Upper lobe of right lung (tissue), 1 donor: ENCODE measurements around the gene FMNL1. TPM values are rescaled to one million over a fixed set of nuclear protein-coding genes. Genes with fewer than 3 reads are reported as not detected.
A peak's percentile ranks its signal among the peaks of the same experiment; 100 is the strongest.

Experiments used
- ATAC-seq: fragments of 200-7000 bp; cut with Tn5 transposase; one replicate; pipeline ENCODE4 v1.9.1; 2020; ENCODE audit warnings: mild to moderate bottlenecking, moderate library complexity
- DNase-seq: peaks from one replicate; pipeline ENCODE4 v3.0.0-alpha.2; 2020
- H3K27ac ChIP-seq: fragments of 200-600 bp; one replicate; pipeline ENCODE4 v1.8.0; 2022
- H3K27me3 ChIP-seq: fragments of 200-600 bp; one replicate; pipeline ENCODE4 v1.8.0; 2022; ENCODE audit warnings: mild to moderate bottlenecking
- H3K36me3 ChIP-seq: fragments of 200-600 bp; one replicate; pipeline ENCODE4 v1.8.0; 2022
- H3K4me1 ChIP-seq: fragments of 200-600 bp; one replicate; pipeline ENCODE4 v1.8.0; 2022
- H3K4me3 ChIP-seq: fragments of 200-600 bp; one replicate; pipeline ENCODE4 v1.8.0; 2022; ENCODE audit warnings: mild to moderate bottlenecking
- H3K9me3 ChIP-seq: fragments of 200-600 bp; one replicate; pipeline ENCODE4 v1.8.0; 2022
- intact Hi-C: fragments of 100-400 bp; cut with DNase I; formaldehyde crosslinking; loops from one replicate; pipeline ENCODE4 v1.11.0; 2022
- total RNA-seq: library from RNA; stranded (reverse); fragmentation: NEBNext Ultra II Directional; extraction: Animal tissue kit (Norgen Biotek cat#: 25700); gene quantifications from one replicate; pipeline ENCODE4 v1.2.1, GENCODE V29; 2021
- TF ChIP-seq, protein P1 (sequence below): fragments of 200-600 bp; IDR thresholded peaks from one replicate; pipeline ENCODE4 v1.8.0; 2022; ENCODE audit warnings: antibody characterized with exemption
- donor health status: DM: no; HTN: yes; CAD: no; lungs with severe emphysema.

FMNL1 gene
- total RNA-seq, 1 donor from 2014 or later, result 62.3 TPM

DNA sequence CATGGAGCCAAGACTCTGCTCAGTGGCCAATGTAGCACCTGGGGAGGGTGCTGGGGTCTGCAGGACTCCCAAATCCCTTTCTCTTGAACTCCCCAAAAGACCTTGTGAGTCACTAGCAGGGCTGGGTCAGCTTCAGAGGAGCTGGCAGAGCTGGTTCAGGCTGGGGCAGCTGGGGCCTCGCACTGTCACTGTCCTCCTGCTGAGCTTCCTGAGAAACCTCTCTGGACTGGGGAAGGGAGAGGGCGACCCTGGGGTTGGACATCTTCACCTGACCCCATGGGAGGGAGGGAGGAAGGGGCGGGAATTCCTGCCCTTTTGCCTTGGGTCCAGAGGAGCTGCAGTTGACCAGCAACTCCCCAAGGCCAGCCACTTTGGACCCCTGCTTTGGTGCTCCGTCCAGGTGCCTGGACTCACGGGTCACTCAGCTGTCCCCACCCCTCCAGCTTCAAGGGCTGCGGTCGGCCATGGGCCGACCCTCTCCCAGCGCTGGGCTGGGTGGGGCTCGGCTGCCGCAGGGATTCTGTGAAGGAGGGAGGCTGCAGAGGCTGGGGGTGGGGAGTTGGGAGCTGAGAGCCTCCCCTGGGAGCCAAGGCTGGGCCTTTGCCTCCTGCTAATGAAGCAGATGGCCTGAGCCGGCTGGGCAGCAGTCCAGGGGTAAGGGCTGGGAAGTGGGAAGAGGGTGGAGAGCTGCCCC lies 9.2 kb downstream of the FMNL1 start:
- TF ChIP-seq, protein P1, sequence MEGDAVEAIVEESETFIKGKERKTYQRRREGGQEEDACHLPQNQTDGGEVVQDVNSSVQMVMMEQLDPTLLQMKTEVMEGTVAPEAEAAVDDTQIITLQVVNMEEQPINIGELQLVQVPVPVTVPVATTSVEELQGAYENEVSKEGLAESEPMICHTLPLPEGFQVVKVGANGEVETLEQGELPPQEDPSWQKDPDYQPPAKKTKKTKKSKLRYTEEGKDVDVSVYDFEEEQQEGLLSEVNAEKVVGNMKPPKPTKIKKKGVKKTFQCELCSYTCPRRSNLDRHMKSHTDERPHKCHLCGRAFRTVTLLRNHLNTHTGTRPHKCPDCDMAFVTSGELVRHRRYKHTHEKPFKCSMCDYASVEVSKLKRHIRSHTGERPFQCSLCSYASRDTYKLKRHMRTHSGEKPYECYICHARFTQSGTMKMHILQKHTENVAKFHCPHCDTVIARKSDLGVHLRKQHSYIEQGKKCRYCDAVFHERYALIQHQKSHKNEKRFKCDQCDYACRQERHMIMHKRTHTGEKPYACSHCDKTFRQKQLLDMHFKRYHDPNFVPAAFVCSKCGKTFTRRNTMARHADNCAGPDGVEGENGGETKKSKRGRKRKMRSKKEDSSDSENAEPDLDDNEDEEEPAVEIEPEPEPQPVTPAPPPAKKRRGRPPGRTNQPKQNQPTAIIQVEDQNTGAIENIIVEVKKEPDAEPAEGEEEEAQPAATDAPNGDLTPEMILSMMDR, result no peak

DNA sequence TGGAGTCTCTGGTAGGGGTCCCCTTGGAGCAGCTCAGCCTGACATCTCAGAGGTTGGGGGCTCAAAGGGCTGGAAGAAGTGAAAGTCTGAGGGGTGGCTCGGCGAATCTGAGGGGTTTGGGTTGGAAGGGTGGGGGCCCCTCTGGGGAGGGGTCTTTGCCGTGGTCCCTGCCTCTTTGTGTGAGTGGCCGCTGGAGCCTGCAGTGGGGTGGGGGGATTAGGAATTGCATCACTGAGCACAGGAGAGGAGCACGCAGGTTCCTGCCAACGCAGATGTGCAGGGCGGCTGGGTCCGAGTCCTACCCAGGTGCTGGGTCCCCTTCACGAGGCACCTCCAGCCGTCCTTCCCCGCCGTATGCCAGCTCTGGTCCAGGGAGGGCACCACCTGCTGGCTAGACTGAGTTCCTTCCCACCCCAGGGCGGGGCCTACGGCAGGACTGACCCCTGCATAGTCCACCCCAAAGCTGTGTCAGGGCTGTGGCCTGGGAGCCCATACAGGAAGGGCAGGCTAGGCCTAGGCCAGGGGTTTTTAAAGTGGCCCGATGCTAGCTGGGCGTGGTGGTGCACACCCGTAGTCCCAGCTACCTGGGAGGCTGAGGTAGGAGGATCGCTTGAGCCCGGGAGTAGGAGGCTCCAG lies 9.9 kb downstream of the FMNL1 start:
- no peak overlapping the region for H3K4me3 ChIP-seq
- H3K4me1 ChIP-seq, result peaks cover 37% of the 10 kb centered on the region
- H3K9me3 ChIP-seq, result no peaks in the 10 kb centered on the region
- intact Hi-C loops, result no loop called here
- ATAC-seq, result peak; percentile 18
- DNase-seq, result no peak
- TF ChIP-seq, protein P1, result peak; percentile 33
- peaks cover 6% of the 10 kb centered on the region for H3K36me3 ChIP-seq
- no peak overlapping the region for H3K27ac ChIP-seq
- no peaks in the 10 kb centered on the region for H3K27me3 ChIP-seq

More for the DNA sequence above, 9.2 kb downstream of the FMNL1 start:
- peak overlapping the region; percentile 30 for H3K27ac ChIP-seq
- intact Hi-C loops, result no loop called here
- peaks cover 39% of the 10 kb centered on the region for H3K4me1 ChIP-seq
- no peaks in the 10 kb centered on the region for H3K9me3 ChIP-seq
- no peak overlapping the region for H3K4me3 ChIP-seq
- no peaks in the 10 kb centered on the region for H3K27me3 ChIP-seq
- H3K36me3 ChIP-seq, result peaks cover 6% of the 10 kb centered on the region
- DNase-seq (no peak), ATAC-seq (no peak)

DNA sequence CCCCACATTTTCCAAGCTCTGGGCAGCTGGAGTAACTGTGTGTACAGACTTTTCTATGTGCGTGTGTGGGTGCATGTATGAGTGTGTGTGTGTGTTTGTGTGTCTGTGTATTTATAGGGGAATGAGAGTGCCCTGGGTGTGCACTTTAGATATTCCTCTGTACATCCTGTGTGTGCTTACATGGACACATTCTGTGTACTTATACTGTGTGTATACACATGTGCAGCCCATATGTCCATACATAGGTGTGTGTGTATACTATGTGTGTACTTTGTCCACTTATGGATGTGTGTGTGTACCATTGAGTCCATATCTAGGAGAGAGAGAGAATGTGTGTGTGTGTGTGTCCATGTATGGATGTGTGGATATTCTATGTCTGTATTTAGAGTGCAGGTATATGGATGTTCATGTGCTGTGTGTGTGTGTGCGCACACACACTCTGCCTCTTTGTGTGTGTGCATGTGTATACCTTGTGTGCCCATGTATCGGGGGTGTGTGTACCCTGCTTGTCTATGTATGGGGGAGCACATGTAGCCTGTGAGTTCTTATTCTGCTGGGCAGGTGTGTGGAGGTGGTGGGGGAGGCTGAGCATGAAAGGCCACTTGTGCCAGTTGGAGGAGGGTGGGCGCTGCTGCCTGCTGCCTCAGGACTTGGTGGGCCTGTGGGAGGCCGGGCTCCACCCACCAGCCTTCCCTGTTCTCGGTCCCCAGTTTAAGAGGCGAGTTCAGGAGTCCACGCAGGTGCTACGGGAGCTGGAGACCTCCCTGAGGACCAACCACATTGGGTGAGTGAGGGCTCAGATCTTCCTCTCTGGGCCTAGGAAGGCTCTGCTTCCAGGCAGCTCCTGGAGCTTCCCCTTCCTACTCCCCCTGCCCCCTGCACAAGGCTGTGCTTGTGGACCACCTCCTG lies 11.1 kb downstream of the FMNL1 start:
- intact Hi-C loops, result no loop called here
- Histone ChIP-seq H3K4me3 (no peak overlapping the region), H3K27me3 (no peaks in the 10 kb centered on the region), H3K4me1 (peaks cover 27% of the 10 kb centered on the region), H3K27ac (no peak overlapping the region), H3K36me3 (peaks cover 6% of the 10 kb centered on the region), H3K9me3 (no peaks in the 10 kb centered on the region)
- TF ChIP-seq, protein P1, result no peak
- DNase-seq, result no peak
- no peak for ATAC-seq

DNA sequence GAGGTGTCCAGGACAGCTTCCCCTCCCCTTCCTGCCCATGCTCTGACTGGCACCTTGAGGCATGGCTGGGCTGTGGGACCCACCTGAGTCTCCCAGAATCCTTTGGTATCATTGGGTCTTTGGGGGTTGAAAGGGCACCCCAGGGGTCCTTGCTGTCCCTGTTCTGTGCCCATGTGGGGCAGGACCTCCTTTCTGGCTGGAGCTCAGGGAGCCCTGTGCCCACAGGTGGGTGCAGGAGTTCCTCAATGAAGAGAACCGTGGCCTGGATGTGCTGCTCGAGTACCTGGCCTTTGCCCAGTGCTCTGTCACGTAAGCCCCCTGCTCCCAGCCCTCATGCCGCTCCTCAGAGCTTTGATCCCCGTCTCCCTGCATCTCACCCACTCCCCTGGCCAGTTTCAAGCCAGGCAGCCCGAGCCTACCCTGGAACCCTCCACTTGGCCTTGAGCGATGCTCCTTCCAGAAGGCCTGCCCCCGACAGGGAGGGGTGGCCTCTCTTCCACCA lies 11.8 kb downstream of the FMNL1 start:
- TF ChIP-seq, protein P1, result no peak
- no peak for ATAC-seq

DNA sequence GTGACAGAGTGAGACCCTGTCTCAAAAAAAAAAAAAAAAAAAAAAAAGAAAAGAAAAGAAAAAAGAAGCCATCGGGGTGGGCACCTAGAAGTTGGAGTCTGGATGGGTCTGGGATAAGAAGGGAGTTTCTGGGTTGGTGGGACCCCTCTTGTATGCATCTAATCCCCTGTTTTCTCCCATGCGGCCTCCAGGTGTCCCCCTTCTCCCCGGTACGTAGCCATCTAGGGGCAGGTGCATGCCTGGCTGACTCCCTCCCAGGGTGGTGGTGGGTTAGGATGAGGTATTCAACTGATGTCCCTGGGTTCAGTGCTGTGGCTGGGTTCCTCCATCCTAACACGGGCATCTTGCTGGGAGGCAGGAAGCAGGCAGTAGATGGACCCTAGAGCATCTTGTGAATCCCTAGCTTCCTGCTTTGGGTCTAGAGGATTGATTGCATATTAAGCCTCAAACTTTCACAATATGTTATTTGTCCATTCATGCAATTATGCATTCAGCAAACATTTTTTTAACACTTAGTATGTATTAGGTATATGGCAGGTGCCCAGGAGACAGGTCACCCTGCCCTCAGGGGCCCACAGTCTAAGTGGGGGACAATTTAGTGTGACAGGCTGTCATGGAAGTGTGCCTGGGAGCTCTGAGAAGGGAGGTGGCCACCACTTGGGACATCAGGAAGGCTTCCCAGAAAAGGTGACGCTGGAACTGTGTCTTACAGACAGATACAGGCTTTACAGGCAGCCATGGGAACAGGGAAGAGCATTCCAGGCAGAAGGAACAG lies 13.1 kb downstream of the FMNL1 start:
- intact Hi-C loops, result no loop called here
- no peaks in the 10 kb centered on the region for H3K9me3 ChIP-seq
- peaks cover 16% of the 10 kb centered on the region for H3K36me3 ChIP-seq
- DNase-seq (no peak), ATAC-seq (no peak)
- H3K4me3 ChIP-seq, result no peak overlapping the region
- no peak overlapping the region for H3K27ac ChIP-seq
- H3K4me1 ChIP-seq, result peaks cover 6% of the 10 kb centered on the region
- H3K27me3 ChIP-seq, result no peaks in the 10 kb centered on the region
- TF ChIP-seq, protein P1, result peak; percentile 18

More for the DNA sequence above, 11.8 kb downstream of the FMNL1 start:
- Histone ChIP-seq H3K4me1 (peaks cover 20% of the 10 kb centered on the region), H3K27me3 (no peaks in the 10 kb centered on the region), H3K36me3 (peaks cover 8% of the 10 kb centered on the region), H3K4me3 (no peak overlapping the region), H3K27ac (no peak overlapping the region), H3K9me3 (no peaks in the 10 kb centered on the region)
- intact Hi-C loops, result no loop called here
- no peak for DNase-seq
